ENCODE data around the gene NSD1.

Gene NSD1

GRCh38 chr5:177265395-177265794 lies 131.8 kb downstream of the NSD1 start:
- Histone ChIP-seq H3K9me3 (ENCODE audit: control insufficient read depth, low read length) (no peaks in the 10 kb centered on the region), H3K4me3 (ENCODE audit: extremely low read depth, insufficient read depth, low read length, poor library complexity, severe bottlenecking) (no peak overlapping the region), H3K4me1 (ENCODE audit: control insufficient read depth, insufficient read depth, low read length, poor library complexity, severe bottlenecking) (no peaks in the 10 kb centered on the region), H3K36me3 (ENCODE audit: control insufficient read depth, insufficient read depth, low read length) (peaks cover 91% of the 10 kb centered on the region), H3K27ac (ENCODE audit: low read depth, low read length, severe bottlenecking) (no peak overlapping the region)
- WGBS, 2 experiments (ENCODE audit: insufficient coverage in 2 of 2) = 98 to 99% methylated on average over 15 of the region's 16 CpGs

GRCh38 chr5:177269232-177269895 lies 135.8 kb downstream of the NSD1 start:
- 92 to 96% methylated on average over 4 of the region's 7 CpGs for WGBS, 2 experiments (ENCODE audit: insufficient coverage in 2 of 2)
- Histone ChIP-seq H3K4me1 (ENCODE audit: control insufficient read depth, insufficient read depth, low read length, poor library complexity, severe bottlenecking) (no peaks in the 10 kb centered on the region), H3K4me3 (ENCODE audit: extremely low read depth, insufficient read depth, low read length, poor library complexity, severe bottlenecking) (no peak overlapping the region), H3K27ac (ENCODE audit: low read depth, low read length, severe bottlenecking) (no peak overlapping the region), H3K36me3 (ENCODE audit: control insufficient read depth, insufficient read depth, low read length) (peaks cover 92% of the 10 kb centered on the region), H3K9me3 (ENCODE audit: control insufficient read depth, low read length) (no peaks in the 10 kb centered on the region)

GRCh38 chr5:177269976-177270375 lies 136.4 kb downstream of the NSD1 start:
- WGBS, 2 experiments (ENCODE audit: insufficient coverage in 2 of 2) = 94% methylated on average over 3 of the region's 3 CpGs; no CpG with 5 or more reads in 1 of the 2 experiments
- peaks cover 93% of the 10 kb centered on the region for H3K36me3 ChIP-seq (ENCODE audit: control insufficient read depth, insufficient read depth, low read length)
- H3K4me3 ChIP-seq (ENCODE audit: extremely low read depth, insufficient read depth, low read length, poor library complexity, severe bottlenecking) = no peak overlapping the region
- H3K27ac ChIP-seq (ENCODE audit: low read depth, low read length, severe bottlenecking) = no peak overlapping the region
- H3K4me1 ChIP-seq (ENCODE audit: control insufficient read depth, insufficient read depth, low read length, poor library complexity, severe bottlenecking) = no peaks in the 10 kb centered on the region
- H3K9me3 ChIP-seq (ENCODE audit: control insufficient read depth, low read length) = no peaks in the 10 kb centered on the region

- WGBS, 2 experiments (ENCODE audit: insufficient coverage in 2 of 2) = 98% methylated on average over 3 of the region's 3 CpGs; no CpG with 5 or more reads in 1 of the 2 experiments
- no peak overlapping the region for H3K4me3 ChIP-seq (ENCODE audit: extremely low read depth, insufficient read depth, low read length, poor library complexity, severe bottlenecking)
- H3K27ac ChIP-seq (ENCODE audit: low read depth, low read length, severe bottlenecking) = no peak overlapping the region
- no peaks in the 10 kb centered on the region for H3K4me1 ChIP-seq (ENCODE audit: control insufficient read depth, insufficient read depth, low read length, poor library complexity, severe bottlenecking)
- H3K36me3 ChIP-seq (ENCODE audit: control insufficient read depth, insufficient read depth, low read length) = peaks cover 93% of the 10 kb centered on the region
- no peaks in the 10 kb centered on the region for H3K9me3 ChIP-seq (ENCODE audit: control insufficient read depth, low read length)
These were observed 137.1 kb downstream of the NSD1 start for GRCh38 chr5:177270653-177271052.

GRCh38 chr5:177271113-177271512 lies 137.5 kb downstream of the NSD1 start:
- Histone ChIP-seq H3K4me3 (ENCODE audit: extremely low read depth, insufficient read depth, low read length, poor library complexity, severe bottlenecking) (no peak overlapping the region), H3K36me3 (ENCODE audit: control insufficient read depth, insufficient read depth, low read length) (peaks cover 93% of the 10 kb centered on the region), H3K9me3 (ENCODE audit: control insufficient read depth, low read length) (no peaks in the 10 kb centered on the region), H3K4me1 (ENCODE audit: control insufficient read depth, insufficient read depth, low read length, poor library complexity, severe bottlenecking) (no peaks in the 10 kb centered on the region), H3K27ac (ENCODE audit: low read depth, low read length, severe bottlenecking) (no peak overlapping the region)
- 95 to 100% methylated on average over 2 to 3 of the region's 4 CpGs for WGBS, 2 experiments (ENCODE audit: insufficient coverage in 2 of 2)

- Histone ChIP-seq H3K9me3 (ENCODE audit: control insufficient read depth, low read length) (no peaks in the 10 kb centered on the region), H3K4me1 (ENCODE audit: control insufficient read depth, insufficient read depth, low read length, poor library complexity, severe bottlenecking) (no peaks in the 10 kb centered on the region), H3K4me3 (ENCODE audit: extremely low read depth, insufficient read depth, low read length, poor library complexity, severe bottlenecking) (no peak overlapping the region), H3K27ac (ENCODE audit: low read depth, low read length, severe bottlenecking) (no peak overlapping the region), H3K36me3 (ENCODE audit: control insufficient read depth, insufficient read depth, low read length) (peaks cover 89% of the 10 kb centered on the region)
- WGBS, 2 experiments (ENCODE audit: insufficient coverage in 2 of 2) = 96% methylated on average over 3 of the region's 6 CpGs; no CpG with 5 or more reads in 1 of the 2 experiments
These were observed 142.3 kb downstream of the NSD1 start for GRCh38 chr5:177275883-177276282.

GRCh38 chr5:177276886-177277285 lies 143.3 kb downstream of the NSD1 start:
- Histone ChIP-seq H3K9me3 (ENCODE audit: control insufficient read depth, low read length) (no peaks in the 10 kb centered on the region), H3K4me3 (ENCODE audit: extremely low read depth, insufficient read depth, low read length, poor library complexity, severe bottlenecking) (no peak overlapping the region), H3K36me3 (ENCODE audit: control insufficient read depth, insufficient read depth, low read length) (peaks cover 90% of the 10 kb centered on the region), H3K27ac (ENCODE audit: low read depth, low read length, severe bottlenecking) (no peak overlapping the region), H3K4me1 (ENCODE audit: control insufficient read depth, insufficient read depth, low read length, poor library complexity, severe bottlenecking) (no peaks in the 10 kb centered on the region)
- WGBS, 2 experiments (ENCODE audit: insufficient coverage in 2 of 2) = no CpG with 5 or more reads among the region's 1 CpG

- no peaks in the 10 kb centered on the region for H3K4me1 ChIP-seq (ENCODE audit: control insufficient read depth, insufficient read depth, low read length, poor library complexity, severe bottlenecking)
- H3K27ac ChIP-seq (ENCODE audit: low read depth, low read length, severe bottlenecking) = no peak overlapping the region
- H3K36me3 ChIP-seq (ENCODE audit: control insufficient read depth, insufficient read depth, low read length) = peaks cover 95% of the 10 kb centered on the region
- H3K9me3 ChIP-seq (ENCODE audit: control insufficient read depth, low read length) = no peaks in the 10 kb centered on the region
- H3K4me3 ChIP-seq (ENCODE audit: extremely low read depth, insufficient read depth, low read length, poor library complexity, severe bottlenecking) = no peak overlapping the region
- 100% methylated on average over 2 of the region's 2 CpGs; no CpG with 5 or more reads in 1 of the 2 experiments for WGBS, 2 experiments (ENCODE audit: insufficient coverage in 2 of 2)
These were observed 154.6 kb downstream of the NSD1 start for GRCh38 chr5:177288191-177288590.

- H3K9me3 ChIP-seq (ENCODE audit: control insufficient read depth, low read length) = no peaks in the 10 kb centered on the region
- H3K4me1 ChIP-seq (ENCODE audit: control insufficient read depth, insufficient read depth, low read length, poor library complexity, severe bottlenecking) = peaks cover 2% of the 10 kb centered on the region
- H3K36me3 ChIP-seq (ENCODE audit: control insufficient read depth, insufficient read depth, low read length) = peaks cover 95% of the 10 kb centered on the region
- 98 to 100% methylated on average over 9 to 10 of the region's 12 CpGs for WGBS, 2 experiments (ENCODE audit: insufficient coverage in 2 of 2)
- H3K27ac ChIP-seq (ENCODE audit: low read depth, low read length, severe bottlenecking) = no peak overlapping the region
- no peak overlapping the region for H3K4me3 ChIP-seq (ENCODE audit: extremely low read depth, insufficient read depth, low read length, poor library complexity, severe bottlenecking)
These were observed 157.4 kb downstream of the NSD1 start for GRCh38 chr5:177290816-177291596.

GRCh38 chr5:177291735-177292134 lies 158.2 kb downstream of the NSD1 start:
- H3K4me3 ChIP-seq (ENCODE audit: extremely low read depth, insufficient read depth, low read length, poor library complexity, severe bottlenecking) = no peak overlapping the region
- H3K36me3 ChIP-seq (ENCODE audit: control insufficient read depth, insufficient read depth, low read length) = peaks cover 95% of the 10 kb centered on the region
- 92 to 98% methylated on average over 5 to 6 of the region's 7 CpGs for WGBS, 2 experiments (ENCODE audit: insufficient coverage in 2 of 2)
- peaks cover 2% of the 10 kb centered on the region for H3K4me1 ChIP-seq (ENCODE audit: control insufficient read depth, insufficient read depth, low read length, poor library complexity, severe bottlenecking)
- H3K9me3 ChIP-seq (ENCODE audit: control insufficient read depth, low read length) = no peaks in the 10 kb centered on the region
- H3K27ac ChIP-seq (ENCODE audit: low read depth, low read length, severe bottlenecking) = no peak overlapping the region
